IMR-90 (cell line): ENCODE measurements around the gene PEAK1. TPM values are rescaled to one million over a fixed set of nuclear protein-coding genes. Genes with fewer than 3 reads are reported as not detected.

ENCODE experiments used
- ATAC-seq: fragments of 200-7000 bp; cut with Tn5 transposase; 2 replicates; pipeline ENCODE4 v1.9.1; 2020; ENCODE audit warnings: low read depth, mild to moderate bottlenecking, moderate library complexity
- BruUV-seq: library from RNA; stranded (reverse); fragments of 400-500 nt; replicated peaks from 2 replicates; lab custom pipeline; 2021; lab: Mats Ljungman, UMichigan
- CTCF ChIA-PET: fragments of 300-600 bp; formaldehyde crosslinking; extraction: SDS; loops from one replicate; lab custom pipeline; 2021; ENCODE audit warnings: antibody characterized with exemption; lab: Yijun Ruan, JAX
- POLR2A ChIA-PET: fragments of 300-600 bp; sonication (Branson Sonifier 250); formaldehyde crosslinking; loops from one replicate; lab custom pipeline; 2022; ENCODE audit warnings: antibody characterized with exemption; ENCODE audit not compliant: unreplicated experiment; lab: Charles Lee
- DNase-seq: peaks from one replicate; pipeline ENCODE4 v3.0.0; 2013
- H2AFZ ChIP-seq: replicated peaks from 2 replicates; pipeline ENCODE3; 2013; ENCODE audit warnings: low read length, mild to moderate bottlenecking; ENCODE audit not compliant: poor library complexity
- H2AK5ac ChIP-seq: 2 replicates; pipeline ENCODE4 v1.6.1; 2013; ENCODE audit warnings: low read depth, low read length, inconsistent platforms
- H2AK9ac ChIP-seq: replicated peaks from 2 replicates; pipeline ENCODE3; 2013; ENCODE audit warnings: mild to moderate bottlenecking, low read depth, low read length, moderate library complexity; ENCODE audit not compliant: poor library complexity
- H2BK120ac ChIP-seq: 2 replicates; pipeline ENCODE4 v1.6.1; 2013; ENCODE audit warnings: low read depth, low read length, inconsistent platforms
- H2BK15ac ChIP-seq: 3 replicates; pipeline ENCODE4 v1.6.1; 2013; ENCODE audit warnings: low read depth, low read length, inconsistent platforms
- H2BK20ac ChIP-seq: 2 replicates; pipeline ENCODE4 v1.6.1; 2013; ENCODE audit warnings: low read depth, mild to moderate bottlenecking, inconsistent platforms, low read length, moderate library complexity
- H2BK5ac ChIP-seq: 2 replicates; pipeline ENCODE4 v1.6.1; 2013; ENCODE audit warnings: mild to moderate bottlenecking, low read depth, low read length, inconsistent platforms; ENCODE audit not compliant: poor library complexity, severe bottlenecking
- H3K14ac ChIP-seq: replicated peaks from 2 replicates; pipeline ENCODE4 v1.6.1; 2013; ENCODE audit warnings: low read depth, low read length, inconsistent platforms
- H3K18ac ChIP-seq: 2 replicates; pipeline ENCODE4 v1.6.1; 2013; ENCODE audit warnings: low read depth, low read length, control low read depth
- H3K23ac ChIP-seq: 2 replicates; pipeline ENCODE4 v1.6.1; 2013; ENCODE audit warnings: low read depth, low read length, inconsistent platforms
- H3K27ac ChIP-seq: 2 replicates; pipeline ENCODE4 v1.5.1; 2013; ENCODE audit warnings: mild to moderate bottlenecking, control low read depth, low read length; ENCODE audit not compliant: insufficient read depth
- H3K27me3 ChIP-seq: 2 replicates; pipeline ENCODE4 v1.6.1; 2013; ENCODE audit warnings: low read length; ENCODE audit not compliant: control insufficient read depth, insufficient read depth
- H3K36me3 ChIP-seq: 2 replicates; pipeline ENCODE4 v1.6.1; 2013; ENCODE audit warnings: low read length, mixed read lengths; ENCODE audit not compliant: control insufficient read depth, insufficient read depth
- H3K4ac ChIP-seq: 2 replicates; pipeline ENCODE4 v1.6.1; 2013; ENCODE audit warnings: low read depth, low read length, inconsistent platforms
- H3K4me1 ChIP-seq: 2 replicates; pipeline ENCODE4 v1.6.1; 2013; ENCODE audit warnings: low read length, mixed read lengths; ENCODE audit not compliant: control insufficient read depth, insufficient read depth
- H3K4me2 ChIP-seq: 2 replicates; pipeline ENCODE4 v1.6.1; 2013; ENCODE audit warnings: low read depth, mild to moderate bottlenecking, control low read depth, low read length, moderate library complexity
- H3K4me3 ChIP-seq: 2 replicates; pipeline ENCODE4 v1.5.1; 2013; ENCODE audit warnings: low read depth, mild to moderate bottlenecking, control low read depth, low read length, moderate library complexity; ENCODE audit not compliant: insufficient read depth
- H3K56ac ChIP-seq: 2 replicates; pipeline ENCODE4 v1.6.1; 2013; ENCODE audit warnings: low read length, inconsistent platforms; ENCODE audit not compliant: insufficient read depth; ENCODE audit errors: extremely low read depth
- H3K79me1 ChIP-seq, 2 experiments: 2 replicates each; pipeline ENCODE4 v1.6.1; 2013; ENCODE audit warnings: low read length in 2 of 2, inconsistent platforms in 1 of 2, low read depth in 1 of 2
- H3K9ac ChIP-seq: 2 replicates; pipeline ENCODE4 v1.6.1; 2013; ENCODE audit warnings: low read depth, low read length, control low read depth
- H3K9me1 ChIP-seq: 2 replicates; pipeline ENCODE4 v1.6.1; 2013; ENCODE audit warnings: low read length, inconsistent platforms; ENCODE audit not compliant: insufficient read depth
- H3K9me3 ChIP-seq: 2 replicates; pipeline ENCODE4 v1.6.1; 2013; ENCODE audit warnings: low read length; ENCODE audit not compliant: control insufficient read depth, insufficient read depth
- H4K20me1 ChIP-seq: 2 replicates; pipeline ENCODE4 v1.6.1; 2013; ENCODE audit warnings: low read length, inconsistent platforms; ENCODE audit not compliant: insufficient read depth
- H4K5ac ChIP-seq: 2 replicates; pipeline ENCODE4 v1.6.1; 2013; ENCODE audit warnings: mild to moderate bottlenecking, low read depth, low read length, control low read depth
- H4K8ac ChIP-seq, 2 experiments: 2 replicates each; pipeline ENCODE4 v1.6.1; 2013; ENCODE audit warnings: low read depth in 2 of 2, low read length in 2 of 2, control low read depth in 1 of 2, inconsistent platforms in 1 of 2
- H4K91ac ChIP-seq: 2 replicates; pipeline ENCODE4 v1.6.1; 2013; ENCODE audit warnings: low read depth, low read length, inconsistent platforms; ENCODE audit not compliant: insufficient read depth
- BHLHE40 ChIP-seq: fragments of 150-350 bp; IDR thresholded peaks from 2 replicates; pipeline ENCODE4 v1.6.1; 2016; ENCODE audit warnings: mild to moderate bottlenecking, low read depth, low read length
- CEBPB ChIP-seq: IDR thresholded peaks from 2 replicates; pipeline ENCODE4 v1.6.1; 2012; ENCODE audit warnings: low read depth, low read length, improper control_type of control experiment
- CHD1 ChIP-seq: IDR thresholded peaks from 2 replicates; pipeline ENCODE4 v1.6.1; 2012; ENCODE audit warnings: low read depth, low read length, improper control_type of control experiment
- CTCF ChIP-seq: conservative IDR thresholded peaks from 2 replicates; pipeline ENCODE4 v1.5.1; 2012; ENCODE audit warnings: mild to moderate bottlenecking, low read depth, low read length, improper control_type of control experiment
- ELK1 ChIP-seq: fragments of 150-350 bp; IDR thresholded peaks from 2 replicates; pipeline ENCODE4 v1.6.1; 2016; ENCODE audit warnings: low read depth, mild to moderate bottlenecking, low read length, moderate library complexity, borderline replicate concordance
- FOS ChIP-seq: fragments of 150-350 bp; IDR thresholded peaks from 2 replicates; pipeline ENCODE4 v1.6.1; 2016; ENCODE audit warnings: low read depth, low read length
- MAFK ChIP-seq: IDR thresholded peaks from 2 replicates; pipeline ENCODE4 v1.6.1; 2012; ENCODE audit warnings: low read depth, low read length, improper control_type of control experiment
- MAZ ChIP-seq: IDR thresholded peaks from 2 replicates; pipeline ENCODE4 v1.6.1; 2012; ENCODE audit warnings: low read depth, mild to moderate bottlenecking, low read length, improper control_type of control experiment, moderate library complexity, borderline replicate concordance
- MXI1 ChIP-seq: IDR thresholded peaks from 2 replicates; pipeline ENCODE4 v1.6.1; 2012; ENCODE audit warnings: low read depth, mild to moderate bottlenecking, low read length, moderate library complexity, borderline replicate concordance
- NFE2L2 ChIP-seq: fragments of 150-350 bp; IDR thresholded peaks from 2 replicates; pipeline ENCODE4 v1.6.1; 2016; ENCODE audit warnings: low read depth, mild to moderate bottlenecking, low read length
- POLR2A ChIP-seq: IDR thresholded peaks from 2 replicates; pipeline ENCODE4 v1.6.1; 2012; ENCODE audit warnings: mild to moderate bottlenecking, low read depth, low read length
- RAD21 ChIP-seq: IDR thresholded peaks from 2 replicates; pipeline ENCODE4 v1.6.1; 2012; ENCODE audit warnings: low read length, improper control_type of control experiment
- RCOR1 ChIP-seq: IDR thresholded peaks from 2 replicates; pipeline ENCODE4 v1.6.1; 2012; ENCODE audit warnings: mild to moderate bottlenecking, low read length, improper control_type of control experiment; ENCODE audit not compliant: insufficient replicate concordance
- RFX5 ChIP-seq: IDR thresholded peaks from 2 replicates; pipeline ENCODE4 v1.8.0; 2012; ENCODE audit warnings: low read depth, mild to moderate bottlenecking, low read length, moderate library complexity
- SMC3 ChIP-seq: fragments of 150-350 bp; IDR thresholded peaks from 2 replicates; pipeline ENCODE4 v1.6.1; 2016; ENCODE audit warnings: low read depth, mild to moderate bottlenecking, antibody characterized with exemption, low read length, moderate library complexity
- USF2 ChIP-seq: fragments of 150-350 bp; IDR thresholded peaks from 2 replicates; pipeline ENCODE4 v1.6.1; 2017; ENCODE audit warnings: mild to moderate bottlenecking, antibody characterized with exemption, low read length, low read depth
- WGBS, 2 experiments: methylation state at CpG; one replicate each; pipeline versions ENCODE4 v1.1.5 to v1.1.7; 2013; ENCODE audit warnings: missing lambda C conversion rate in 2 of 2; ENCODE audit not compliant: insufficient read length in 1 of 2; ENCODE audit errors: extremely low coverage in 2 of 2; 5-methylcytosine and 5-hydroxymethylcytosine counted together
- dilution Hi-C: fragments of 300-500 bp; cut with HindIII; formaldehyde crosslinking; loops from one replicate; pipeline ENCODE4 v1.14.3; 2018; ENCODE audit warnings: low sequenced_read_pairs; ENCODE audit not compliant: unreplicated experiment
- in situ Hi-C: fragments of 300-500 bp; cut with MboI; formaldehyde crosslinking; loops from 3 replicates; pipeline ENCODE4 v1.14.3; 2019; ENCODE audit warnings: low sequenced_read_pairs, inconsistent platforms, mixed read lengths
- intact Hi-C: fragments of 100-400 bp; cut with micrococcal nuclease; formaldehyde crosslinking; loops from 2 replicates; pipeline ENCODE4 v1.10.0; 2022
- polyA plus RNA-seq, 3 experiments: library from polyadenylated mRNA; depleted of rRNA; stranded (reverse); fragments of >200 nt; gene quantifications; 2 replicates each; pipeline ENCODE4 v1.2.3, GENCODE V29; 2012; ENCODE audit warnings: low replicate concordance in 1 of 3
- total RNA-seq: library from RNA; depleted of rRNA; stranded (reverse); fragments of >200 nt; gene quantifications from 2 replicates; pipeline ENCODE4 v1.2.3, GENCODE V29; 2012

The PEAK1 gene
- total and polyA plus RNA-seq, 2 of the 4 experiments (the other 2 are of a cell fraction) = 21.5 to 43.9 TPM

- Histone ChIP-seq H3K4ac (no peak overlapping the region), H3K9me3 (no peaks in the 10 kb centered on the region), H4K20me1 (no peaks in the 10 kb centered on the region), H2BK15ac (no peak overlapping the region), H2BK120ac (no peak overlapping the region), H3K56ac (no peak overlapping the region), H3K23ac (no peak overlapping the region), H4K91ac (no peak overlapping the region), H3K4me2 (no peak overlapping the region), H4K8ac (no peak overlapping the region), H3K14ac (no peak overlapping the region), H3K4me3 (no peak overlapping the region), H2AFZ (no peak overlapping the region), H4K5ac (no peak overlapping the region), H2BK5ac (no peak overlapping the region), H3K4me1 (no peaks in the 10 kb centered on the region), H2AK5ac (no peak overlapping the region), H3K18ac (no peak overlapping the region), H3K27me3 (no peaks in the 10 kb centered on the region), H3K36me3 (peaks cover 7% of the 10 kb centered on the region), H3K9ac (no peak overlapping the region), H3K27ac (no peak overlapping the region), H3K79me1 (peaks cover 0 to 20% of the 10 kb centered on the region in 2 experiments; a peak in 3 of 4 replicates), H3K9me1 (no peaks in the 10 kb centered on the region), H2BK20ac (no peak overlapping the region), H2AK9ac (no peak overlapping the region)
- in situ Hi-C loops (no loop called here), intact Hi-C loops (no loop called here), dilution Hi-C loops (no loop called here)
- no peak for DNase-seq
- ChIA-PET CTCF (no interaction called here), POLR2A (no interaction called here)
- BruUV-seq = no TSS peak
- TF ChIP-seq MAFK (no peak), NFE2L2 (no peak), BHLHE40 (no peak), MAZ (no peak), POLR2A (no peak), RCOR1 (no peak), MXI1 (no peak), FOS (no peak), ELK1 (no peak), RAD21 (no peak), CTCF (no peak), SMC3 (no peak), USF2 (no peak), CHD1 (no peak), RFX5 (no peak), CEBPB (no peak)
- no CpG with 5 or more reads among the region's 3 CpGs for WGBS, 2 experiments
- ATAC-seq = no peak
Observed at GRCh38 chr15:77208241-77208640, 211.7 kb downstream of the PEAK1 start.
